SKM-1 (cell line): ENCODE data around the gene MAN1A1.
A peak's percentile ranks its signal among the peaks of the same experiment; 100 is the strongest.

Experiments used
- DNase-seq: peaks from one replicate; lab custom pipeline; 2025; ENCODE audit not compliant: unreplicated experiment; lab: John Stamatoyannopoulos, UW

MAN1A1 gene

GRCh38 chr6:119152187-119152586, 197.4 kb downstream of the MAN1A1 start:
- no peak for DNase-seq

DNA sequence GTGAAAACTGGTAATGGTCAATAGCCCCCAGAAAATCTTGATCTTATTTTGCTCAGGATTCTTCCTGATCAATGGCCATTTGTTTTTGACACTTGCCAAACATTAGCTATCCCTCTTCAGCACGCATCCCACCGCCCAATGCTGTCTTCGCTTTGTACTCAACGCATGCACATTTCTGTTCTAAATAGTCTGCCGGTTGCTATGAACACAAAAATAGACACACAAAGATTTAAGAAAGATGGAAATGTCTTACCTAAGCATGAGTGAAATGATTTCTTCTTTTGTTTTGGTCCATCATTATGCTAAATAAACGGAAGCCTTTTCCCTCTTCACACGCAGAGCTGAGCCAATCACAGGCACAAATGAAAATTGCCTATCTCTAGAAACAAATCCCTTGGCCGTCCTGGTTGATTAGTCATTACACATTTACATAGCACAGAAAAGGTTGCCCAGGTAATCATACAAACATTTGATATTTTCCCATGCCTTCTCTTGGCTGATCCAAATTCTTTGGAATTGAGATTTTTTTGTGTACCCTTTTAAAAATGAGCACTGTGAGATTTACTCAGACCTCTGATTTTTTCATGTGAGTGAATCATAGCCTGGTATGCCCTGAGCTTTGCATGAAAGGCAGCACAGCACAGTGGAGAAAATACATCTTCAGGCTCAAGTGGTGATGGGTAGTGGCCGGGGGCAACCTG, 200.6 kb downstream of the MAN1A1 start:
- no peak for DNase-seq

DNA sequence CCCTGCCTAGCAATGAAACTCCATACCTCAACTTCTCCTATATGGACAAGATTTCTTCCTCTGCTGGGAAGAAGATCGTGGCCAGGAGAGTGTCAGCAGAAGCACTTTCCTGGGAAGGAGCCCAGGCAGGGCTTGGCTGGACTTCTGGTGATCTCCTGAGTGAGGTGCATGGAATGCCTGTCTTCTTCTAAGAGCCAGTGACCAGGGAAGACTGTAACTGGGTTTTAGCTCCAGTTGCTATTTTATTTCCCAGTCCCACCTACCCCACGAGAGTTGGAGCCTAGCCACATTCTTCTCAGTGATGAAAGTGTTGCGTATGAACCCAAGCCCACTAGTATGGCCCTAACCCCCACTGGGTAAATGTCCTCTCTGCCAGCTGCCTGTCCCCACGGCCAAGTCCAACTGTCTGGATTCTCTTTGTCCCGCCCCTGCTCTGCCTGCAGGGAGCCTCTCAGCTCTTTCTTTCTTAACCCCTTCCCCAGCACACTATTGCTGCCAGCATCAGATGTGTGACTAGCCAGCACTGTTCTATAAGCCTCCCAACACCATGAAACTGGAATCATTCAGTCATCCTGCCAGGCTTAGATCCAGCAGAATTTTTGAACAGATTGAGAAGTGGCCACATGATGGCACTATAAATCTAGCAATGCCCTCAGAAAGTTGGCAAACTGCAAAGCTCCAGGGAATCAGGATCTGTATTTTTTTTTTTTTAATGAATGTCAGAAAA, 201.3 kb downstream of the MAN1A1 start:
- no peak for DNase-seq

DNA sequence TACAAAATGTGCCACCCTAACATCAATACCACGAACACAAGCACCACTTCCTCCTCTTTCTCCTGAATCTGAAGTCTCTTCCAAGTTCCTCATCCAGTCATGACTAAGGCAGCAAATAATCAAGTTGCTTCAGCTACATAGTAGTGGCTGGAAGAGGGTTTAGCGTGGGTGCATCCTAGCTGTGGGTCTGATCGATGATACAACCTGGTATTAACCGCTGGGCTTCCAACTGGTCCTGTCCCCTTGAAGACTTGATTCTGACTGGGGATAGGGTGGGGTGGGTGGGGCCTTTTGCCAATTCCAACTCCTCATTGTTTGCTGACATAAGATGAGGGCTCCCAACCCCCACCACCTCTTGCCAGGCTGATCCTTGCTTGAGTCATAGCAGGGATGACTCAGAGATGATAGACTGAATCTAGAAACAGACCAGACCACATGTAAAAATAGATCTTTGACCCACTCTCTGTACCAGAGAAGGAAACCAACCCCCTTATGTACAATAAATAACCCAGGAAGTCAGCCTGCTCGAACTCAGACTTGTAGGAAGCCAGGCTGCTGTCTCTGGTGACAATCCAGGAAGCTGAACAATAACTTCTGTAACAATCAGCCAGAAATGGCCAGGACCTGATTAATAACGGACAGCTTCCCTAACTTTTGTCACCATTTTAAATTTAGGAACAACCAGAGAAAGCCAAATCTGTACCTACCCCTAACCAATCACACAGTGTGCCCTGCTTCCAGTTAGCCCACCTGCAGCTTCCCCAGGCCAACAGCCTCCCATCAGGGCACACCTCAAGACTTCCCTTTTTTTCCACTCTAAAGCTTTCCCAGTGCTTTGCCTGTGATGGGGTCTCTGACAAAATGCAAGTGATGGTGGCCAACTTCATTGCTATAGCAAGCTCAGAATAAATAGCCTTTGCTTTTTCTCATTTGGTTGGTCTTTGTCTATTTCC, 202.2 kb downstream of the MAN1A1 start:
- DNase-seq, result peak; percentile 87

GRCh38 chr6:119145111-119145510, 204.4 kb downstream of the MAN1A1 start:
- no peak for DNase-seq

DNA sequence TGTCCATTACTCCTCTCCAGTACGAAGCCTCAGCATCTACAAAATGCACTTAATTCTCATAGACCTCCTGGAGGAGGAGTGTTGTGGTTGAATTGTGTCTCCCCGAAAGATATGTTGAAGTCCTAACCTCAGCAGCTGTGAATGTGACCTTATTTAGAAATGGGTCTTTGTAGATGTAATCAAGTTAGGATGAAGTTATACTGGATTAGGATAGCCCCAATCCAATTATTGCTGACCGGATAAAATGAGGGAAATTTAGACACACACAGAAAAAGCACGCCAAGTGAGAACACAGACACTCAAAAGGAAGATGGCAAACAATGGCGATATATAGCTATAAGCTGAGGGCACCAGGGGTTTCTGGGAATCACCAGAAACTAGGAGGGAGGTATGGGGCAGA, 206.9 kb downstream of the MAN1A1 start:
- no peak for DNase-seq

GRCh38 chr6:119142041-119142440, 207.5 kb downstream of the MAN1A1 start:
- no peak for DNase-seq

- no peak for DNase-seq
Measured at GRCh38 chr6:119140196-119141140, 209.1 kb downstream of the MAN1A1 start.

- no peak for DNase-seq
Measured at GRCh38 chr6:119138906-119139541, 210.5 kb downstream of the MAN1A1 start.

- DNase-seq, result no peak
Measured at GRCh38 chr6:119137194-119138072, 212.1 kb downstream of the MAN1A1 start.

GRCh38 chr6:119134752-119135151, 214.8 kb downstream of the MAN1A1 start:
- DNase-seq, result no peak

DNA sequence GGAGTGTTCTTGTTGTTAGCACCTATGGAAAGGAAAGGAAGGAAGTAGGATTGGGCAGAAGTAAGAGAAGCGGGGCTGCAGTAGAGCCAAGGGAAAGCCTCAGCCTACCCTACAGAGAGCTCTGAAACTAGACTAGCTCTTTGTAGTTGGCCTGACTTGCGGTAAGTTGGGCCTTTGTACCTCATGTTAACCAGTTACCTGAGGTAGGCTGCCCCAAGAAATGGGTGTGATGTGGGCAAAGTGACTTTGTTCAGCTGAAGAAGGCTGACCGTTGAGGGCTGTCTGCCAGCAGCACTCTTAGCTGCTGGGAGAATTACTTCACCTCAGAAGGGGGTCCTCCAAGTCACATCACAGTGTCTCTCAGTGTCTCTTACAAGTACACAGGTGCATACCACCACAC, 216.2 kb downstream of the MAN1A1 start:
- no peak for DNase-seq

GRCh38 chr6:119132261-119132981, 217.1 kb downstream of the MAN1A1 start:
- no peak for DNase-seq

DNA sequence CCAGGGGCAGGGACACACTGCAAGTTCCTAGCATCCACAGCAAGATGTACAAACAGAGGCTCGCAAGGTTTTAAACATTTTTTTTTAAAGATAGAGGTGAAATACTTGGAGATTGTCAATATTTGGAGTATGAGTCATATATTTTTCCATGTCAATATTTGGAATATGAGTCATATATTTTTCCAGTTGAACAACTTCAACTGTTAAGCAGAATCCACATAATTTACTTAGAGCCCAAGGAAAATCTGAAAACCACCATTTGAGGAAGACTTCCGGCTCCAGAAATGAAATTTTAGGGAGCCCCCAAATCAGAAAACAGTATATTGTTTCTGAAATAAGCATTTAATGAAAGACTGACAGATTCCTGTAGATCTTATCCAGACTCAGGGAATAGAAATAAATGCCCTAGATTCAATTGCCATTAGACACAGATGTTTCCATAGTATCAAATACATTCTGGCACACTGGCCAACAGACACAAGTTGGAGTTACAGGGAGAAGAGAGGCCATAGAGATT, 219.5 kb downstream of the MAN1A1 start:
- no peak for DNase-seq

GRCh38 chr6:119129148-119129967, 220.2 kb downstream of the MAN1A1 start:
- peak; percentile 66 for DNase-seq

- no peak for DNase-seq
Measured at GRCh38 chr6:119128252-119128912, 221.2 kb downstream of the MAN1A1 start.

DNA sequence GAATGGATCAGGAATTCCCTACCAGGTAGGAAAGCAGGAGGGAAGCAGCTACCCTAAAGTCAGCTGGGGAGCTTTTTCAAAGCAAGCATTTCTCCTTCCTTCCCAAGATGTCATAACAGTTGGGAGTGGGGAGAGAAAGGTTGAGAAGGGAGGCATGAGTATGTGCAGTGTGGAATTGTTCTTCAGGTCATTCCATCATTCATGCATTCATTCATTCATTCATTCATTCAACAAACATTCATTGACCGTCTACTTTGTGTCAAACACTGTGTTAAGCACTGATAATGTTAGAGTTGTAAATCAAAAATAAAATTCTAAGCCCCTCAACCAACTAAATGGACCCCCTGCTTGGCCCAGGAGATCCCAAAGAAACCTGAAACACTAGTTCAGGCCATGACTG, 221.9 kb downstream of the MAN1A1 start:
- no peak for DNase-seq
